Central memory CD8-positive, alpha-beta T cell (primary cell): Measurements from ENCODE around the gene KNSTRN.
A peak's percentile ranks its signal among the peaks of the same experiment; 100 is the strongest.

Experiments
- ATAC-seq: fragments of 150-1000 bp; cut with Tn5 transposase; replicated peaks from 2 replicates; pipeline ENCODE4 v1.10.0; 2022; ENCODE audit warnings: mild to moderate bottlenecking, moderate FRiP score, moderate number of reproducible peaks; ENCODE audit not compliant: poor library complexity, severe bottlenecking; ENCODE audit errors: extremely low read depth
- DNase-seq, 2 donors: peaks; one replicate each; pipeline ENCODE4 v3.0.0; 2021; ENCODE audit warnings: low spot score in 2 of 2
- H3K27ac Mint-ChIP-seq: one replicate; pipeline ENCODE4 v1.8.0; 2022; ENCODE audit warnings: low read depth, mild to moderate bottlenecking, moderate library complexity, mixed read lengths
- H3K27me3 Mint-ChIP-seq: one replicate; pipeline ENCODE4 v1.8.0; 2022; ENCODE audit warnings: mixed read lengths
- H3K36me3 Mint-ChIP-seq: one replicate; pipeline ENCODE4 v1.8.0; 2022; ENCODE audit warnings: mild to moderate bottlenecking, moderate library complexity, mixed read lengths; ENCODE audit not compliant: insufficient read depth
- H3K4me1 Mint-ChIP-seq: one replicate; pipeline ENCODE4 v1.8.0; 2022; ENCODE audit warnings: mixed read lengths
- H3K4me3 Mint-ChIP-seq: one replicate; pipeline ENCODE4 v1.8.0; 2022; ENCODE audit warnings: mild to moderate bottlenecking, moderate library complexity, mixed read lengths
- H3K9me3 Mint-ChIP-seq: one replicate; pipeline ENCODE4 v1.8.0; 2022; ENCODE audit warnings: mixed read lengths

Gene KNSTRN

DNA sequence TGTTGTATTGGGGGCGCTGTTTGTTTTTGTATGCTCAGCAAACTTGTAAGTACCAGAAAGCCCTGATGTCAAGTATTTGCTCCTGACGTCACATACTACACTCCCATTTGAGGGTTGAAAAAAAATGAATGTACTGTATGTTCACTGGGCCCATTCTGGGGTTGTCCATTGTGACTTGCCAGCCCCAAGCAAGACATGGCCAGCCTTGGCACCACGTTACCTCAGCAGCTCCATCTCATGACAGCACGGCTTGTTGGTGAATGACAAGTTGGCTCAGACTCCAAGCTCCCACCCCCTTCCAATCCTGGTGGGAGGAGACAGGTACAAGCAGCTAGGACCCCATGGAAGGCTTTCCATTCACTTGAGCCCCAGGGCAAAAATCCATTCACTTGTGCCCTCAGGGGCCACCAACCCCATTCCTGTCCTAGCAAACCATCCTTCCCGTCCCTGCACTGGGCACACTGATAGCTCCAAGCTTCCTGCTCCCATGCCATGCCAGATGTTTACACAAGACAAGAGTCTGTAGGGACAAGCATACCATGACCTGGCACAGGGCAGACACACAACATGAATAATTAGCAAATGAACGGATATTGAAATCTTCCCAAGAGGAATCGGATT lies 30.1 kb upstream of the KNSTRN start:
- DNase-seq (no peak), ATAC-seq (no peak)
- Mint-ChIP-seq H3K9me3 (no peaks in the 10 kb centered on the region), H3K4me1 (peaks cover 5% of the 10 kb centered on the region), H3K4me3 (no peak overlapping the region), H3K36me3 (peaks cover 2% of the 10 kb centered on the region), H3K27ac (no peak overlapping the region), H3K27me3 (no peaks in the 10 kb centered on the region)

DNA sequence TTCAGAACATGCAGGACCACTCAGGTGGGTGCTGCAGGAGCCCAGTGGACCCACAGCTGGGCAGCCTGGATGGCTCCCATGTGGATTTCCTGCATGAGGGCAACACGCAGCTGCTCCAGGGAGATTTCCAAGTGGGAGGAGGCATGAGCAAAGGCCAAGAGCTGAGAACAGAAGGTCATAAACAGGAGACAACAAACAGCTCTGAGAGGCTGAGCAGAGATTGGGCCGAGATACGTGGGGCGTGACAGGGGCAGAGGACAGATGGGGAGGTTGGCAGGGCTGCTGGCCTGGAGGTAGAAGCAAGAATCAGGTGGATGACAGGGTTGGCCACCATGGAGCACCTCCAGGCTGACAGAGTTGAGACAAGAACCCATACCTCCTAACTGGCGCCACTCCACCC lies 28.8 kb upstream of the KNSTRN start:
- DNase-seq (no peak), ATAC-seq (no peak)
- H3K4me1 Mint-ChIP-seq, result peaks cover 4% of the 10 kb centered on the region
- no peaks in the 10 kb centered on the region for H3K9me3 Mint-ChIP-seq
- no peak overlapping the region for H3K27ac Mint-ChIP-seq
- peaks cover 2% of the 10 kb centered on the region for H3K36me3 Mint-ChIP-seq
- H3K27me3 Mint-ChIP-seq, result no peaks in the 10 kb centered on the region
- no peak overlapping the region for H3K4me3 Mint-ChIP-seq

DNA sequence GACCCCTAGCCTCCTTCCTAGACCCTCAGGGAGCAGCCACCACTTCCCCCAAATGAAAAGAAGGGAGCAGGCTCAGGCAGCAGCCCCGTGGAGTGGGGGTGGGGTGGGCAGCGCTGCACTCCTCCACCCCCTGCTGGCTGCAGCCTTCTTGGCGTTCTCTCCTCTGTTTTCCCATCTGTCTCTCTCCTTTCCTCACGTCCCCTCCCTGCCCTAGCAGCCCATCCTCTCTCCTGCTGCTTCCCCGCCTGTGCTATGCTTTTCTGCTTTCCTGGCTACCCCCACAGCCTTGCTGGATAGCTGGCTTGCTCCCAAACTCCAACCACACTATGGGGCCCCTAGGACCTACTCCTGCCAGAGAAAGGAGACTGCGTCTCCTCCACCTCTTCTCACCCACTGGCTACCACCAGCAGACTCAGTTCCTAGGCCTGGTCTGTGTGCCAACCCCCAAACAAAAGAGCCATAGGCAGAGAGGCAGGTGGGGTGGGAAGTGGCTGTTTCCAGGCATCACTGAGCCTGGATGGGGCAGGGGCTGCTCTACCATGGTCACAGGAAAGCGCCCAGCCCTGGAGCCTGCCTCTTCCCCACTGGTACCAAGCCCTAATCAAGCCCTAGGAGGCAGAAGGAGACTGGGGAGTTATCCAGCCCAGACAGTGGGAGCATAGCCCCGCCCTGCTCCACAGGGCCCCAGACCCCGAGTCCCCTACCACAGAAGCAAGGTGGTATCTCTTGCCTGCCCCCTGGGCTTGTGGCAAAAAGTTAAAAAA lies 27.9 kb upstream of the KNSTRN start:
- ATAC-seq, result no peak
- Mint-ChIP-seq H3K27me3 (no peaks in the 10 kb centered on the region), H3K9me3 (no peaks in the 10 kb centered on the region), H3K27ac (no peak overlapping the region), H3K36me3 (peaks cover 5% of the 10 kb centered on the region), H3K4me1 (peaks cover 10% of the 10 kb centered on the region), H3K4me3 (no peak overlapping the region)
- no peak for DNase-seq

DNA sequence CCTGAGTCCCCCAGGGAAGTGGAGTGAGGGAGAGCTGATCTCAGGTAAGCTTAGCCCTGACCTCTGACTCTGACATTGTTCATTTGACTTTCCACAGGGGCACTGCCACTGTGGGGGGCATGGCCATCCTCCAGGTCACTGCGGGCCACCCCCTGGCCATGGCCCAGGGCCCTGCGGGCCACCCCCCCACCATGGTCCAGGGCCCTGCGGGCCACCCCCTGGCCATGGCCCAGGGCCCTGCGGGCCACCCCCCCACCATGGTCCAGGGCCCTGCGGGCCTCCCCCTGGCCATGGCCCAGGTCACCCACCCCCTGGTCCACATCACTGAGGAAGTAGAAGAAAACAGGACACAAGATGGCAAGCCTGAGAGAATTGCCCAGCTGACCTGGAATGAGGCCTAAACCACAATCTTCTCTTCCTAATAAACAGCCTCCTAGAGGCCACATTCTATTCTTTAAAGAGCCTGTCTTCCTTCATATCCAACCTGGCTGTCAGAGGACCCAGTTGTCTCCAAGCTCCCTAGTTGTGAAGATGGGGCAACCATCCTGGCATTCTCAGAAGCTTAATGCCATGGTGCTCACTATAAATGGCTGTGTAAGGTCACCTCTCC lies 26.4 kb upstream of the KNSTRN start:
- Mint-ChIP-seq H3K9me3 (no peaks in the 10 kb centered on the region), H3K36me3 (peaks cover 5% of the 10 kb centered on the region), H3K27me3 (no peaks in the 10 kb centered on the region), H3K27ac (no peak overlapping the region), H3K4me1 (peaks cover 10% of the 10 kb centered on the region), H3K4me3 (no peak overlapping the region)
- DNase-seq (no peak), ATAC-seq (no peak)

DNA sequence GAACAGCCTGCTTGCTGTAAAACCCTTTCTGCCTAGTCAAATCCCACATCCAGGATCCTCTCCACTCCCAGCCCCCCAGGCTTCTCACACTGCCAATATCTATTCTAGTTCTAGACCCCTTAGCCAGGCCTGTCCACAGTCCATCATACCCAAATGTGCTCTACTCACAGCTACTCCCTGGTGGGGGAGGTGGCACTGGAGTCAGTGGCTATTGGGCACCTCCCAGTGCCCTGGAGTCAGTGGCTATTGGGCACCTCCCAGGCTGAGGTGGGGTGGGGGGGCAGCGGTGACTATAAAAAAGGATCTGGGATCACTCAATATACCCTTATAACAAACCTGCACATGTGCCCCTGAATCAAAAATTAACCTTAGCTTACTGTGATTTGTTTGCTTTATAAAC lies 25.3 kb upstream of the KNSTRN start:
- H3K4me3 Mint-ChIP-seq, result peak overlapping the region; percentile 81
- no peak for DNase-seq
- no peak for ATAC-seq
- H3K27ac Mint-ChIP-seq, result no peak overlapping the region
- H3K36me3 Mint-ChIP-seq, result peaks cover 5% of the 10 kb centered on the region
- H3K4me1 Mint-ChIP-seq, result peaks cover 13% of the 10 kb centered on the region
- H3K9me3 Mint-ChIP-seq, result no peaks in the 10 kb centered on the region
- H3K27me3 Mint-ChIP-seq, result no peaks in the 10 kb centered on the region

DNA sequence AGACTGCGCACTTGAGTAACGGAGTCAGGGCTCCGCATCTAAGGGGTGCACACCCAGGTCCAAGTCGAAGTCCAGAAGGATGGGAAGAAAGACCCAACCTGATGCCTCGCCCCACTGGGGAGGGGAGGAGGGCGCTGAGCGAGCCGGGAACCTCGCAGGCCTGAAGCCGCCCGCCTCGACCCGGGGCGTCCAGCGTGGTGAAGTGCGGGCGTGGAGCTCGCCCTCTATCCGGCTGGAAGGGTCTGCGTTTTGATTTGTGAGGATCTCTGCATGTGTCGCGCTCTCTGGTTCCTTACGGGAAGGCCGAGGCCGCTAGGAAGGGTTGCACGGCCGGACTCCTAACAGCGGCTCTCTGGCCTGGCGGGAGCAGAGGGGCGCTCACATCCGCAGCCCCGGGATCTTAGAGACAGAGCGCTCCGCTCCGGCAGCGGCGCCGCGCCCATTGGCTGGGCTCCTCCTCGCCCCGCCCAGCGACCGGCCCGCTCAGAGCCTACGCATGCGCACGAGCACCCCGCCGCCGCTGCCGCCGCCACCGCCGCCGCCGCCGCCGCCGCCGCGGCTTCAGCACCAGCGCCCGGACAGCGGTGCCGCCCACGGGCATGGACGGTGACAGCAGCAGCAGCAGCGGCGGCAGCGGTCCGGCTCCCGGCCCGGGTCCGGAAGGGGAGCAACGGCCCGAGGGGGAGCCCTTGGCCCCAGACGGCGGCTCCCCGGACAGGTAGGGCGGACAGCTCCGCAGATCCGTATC lies 24.6 kb upstream of the KNSTRN start, which contains the start of gene DISP2:
DISP2 (plus strand) TSS at position 497 of the 748 bp plus-strand sequence; CDS start at position 600, 103 bp downstream.
- peaks cover 5% of the 10 kb centered on the region for H3K36me3 Mint-ChIP-seq
- no peaks in the 10 kb centered on the region for H3K9me3 Mint-ChIP-seq
- H3K4me3 Mint-ChIP-seq, result peak within 1 kb of the TSS; percentile 81
- no peaks in the 10 kb centered on the region for H3K27me3 Mint-ChIP-seq
- DNase-seq (peak; percentile 87 to 88), ATAC-seq (peak; percentile 84)
- peaks cover 19% of the 10 kb centered on the region for H3K4me1 Mint-ChIP-seq
- H3K27ac Mint-ChIP-seq, result peak within 1 kb of the TSS; percentile 55

DNA sequence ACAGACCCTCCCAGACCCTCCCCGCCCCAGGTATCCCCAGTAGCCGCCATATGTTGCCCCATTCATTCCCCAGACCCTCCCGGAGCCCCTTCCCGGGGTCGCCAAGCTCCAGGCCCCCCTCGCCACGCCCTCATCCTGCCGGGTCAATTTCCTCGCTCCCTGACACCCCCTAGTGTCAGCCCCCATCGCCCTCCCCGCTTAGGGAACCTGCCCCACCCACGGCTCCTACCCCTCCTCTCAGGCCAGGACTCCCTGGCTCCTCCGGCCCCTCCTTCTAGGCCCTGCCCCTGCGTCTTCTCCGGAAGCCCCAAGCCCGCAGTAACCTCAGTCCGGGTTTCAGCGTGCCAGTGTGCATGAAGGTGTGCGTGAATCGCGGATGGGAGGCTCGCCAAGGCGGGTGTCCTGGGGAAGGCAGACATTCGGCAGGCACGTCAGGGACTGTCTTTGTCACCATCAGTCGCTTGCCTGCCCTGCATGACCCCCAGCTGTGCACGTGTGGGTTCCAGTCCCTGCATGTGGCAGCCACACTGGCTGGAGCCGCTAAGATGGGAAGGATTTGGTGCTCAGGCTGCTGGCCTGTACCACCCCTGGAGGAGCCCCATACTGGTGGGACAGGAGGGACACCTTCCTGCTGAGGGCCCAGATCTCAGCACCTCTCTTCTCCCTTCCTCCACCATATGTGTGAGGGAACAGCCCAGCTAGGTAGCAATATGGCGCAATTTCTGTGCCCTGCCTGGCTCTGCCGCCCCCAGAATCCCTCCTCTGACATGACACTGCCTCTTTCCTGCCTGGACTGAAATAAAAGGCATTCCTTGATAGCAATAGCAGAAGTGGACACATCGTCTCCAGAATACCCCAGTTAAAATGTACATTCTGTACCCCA lies 23.8 kb upstream of the KNSTRN start:
- ATAC-seq, result peak; percentile 11
- Mint-ChIP-seq H3K27ac (peak overlapping the region; percentile 55), H3K9me3 (no peaks in the 10 kb centered on the region)

DNA sequence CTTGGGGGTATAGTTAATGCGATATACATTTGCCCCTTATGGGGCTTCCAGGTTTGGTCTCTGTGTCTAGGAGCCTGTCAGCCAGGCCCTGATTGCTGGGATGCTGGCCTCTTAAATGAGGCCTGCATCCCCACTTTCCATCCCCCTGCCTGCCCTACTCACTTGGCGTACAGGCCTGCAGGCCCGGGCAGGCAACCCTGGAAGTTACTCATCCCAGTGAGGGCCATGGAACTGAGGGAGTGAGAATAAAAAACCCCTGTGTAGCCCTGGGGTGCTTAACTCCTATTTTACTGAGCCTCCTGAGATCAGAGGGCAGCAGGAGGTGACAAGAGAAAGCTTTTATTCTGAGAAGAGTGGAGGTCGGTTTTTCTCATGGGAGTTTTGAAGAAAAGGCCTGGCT lies 22.5 kb upstream of the KNSTRN start:
- Mint-ChIP-seq H3K36me3 (peaks cover 5% of the 10 kb centered on the region), H3K4me3 (no peak overlapping the region), H3K27me3 (no peaks in the 10 kb centered on the region), H3K27ac (no peak overlapping the region), H3K4me1 (peaks cover 32% of the 10 kb centered on the region), H3K9me3 (no peaks in the 10 kb centered on the region)
- no peak for DNase-seq
- no peak for ATAC-seq

More for the DNA sequence above, 23.8 kb upstream of the KNSTRN start:
- DNase-seq, result no peak
- Mint-ChIP-seq H3K36me3 (peaks cover 5% of the 10 kb centered on the region), H3K4me3 (peak overlapping the region; percentile 81), H3K4me1 (peaks cover 23% of the 10 kb centered on the region), H3K27me3 (no peaks in the 10 kb centered on the region)

DNA sequence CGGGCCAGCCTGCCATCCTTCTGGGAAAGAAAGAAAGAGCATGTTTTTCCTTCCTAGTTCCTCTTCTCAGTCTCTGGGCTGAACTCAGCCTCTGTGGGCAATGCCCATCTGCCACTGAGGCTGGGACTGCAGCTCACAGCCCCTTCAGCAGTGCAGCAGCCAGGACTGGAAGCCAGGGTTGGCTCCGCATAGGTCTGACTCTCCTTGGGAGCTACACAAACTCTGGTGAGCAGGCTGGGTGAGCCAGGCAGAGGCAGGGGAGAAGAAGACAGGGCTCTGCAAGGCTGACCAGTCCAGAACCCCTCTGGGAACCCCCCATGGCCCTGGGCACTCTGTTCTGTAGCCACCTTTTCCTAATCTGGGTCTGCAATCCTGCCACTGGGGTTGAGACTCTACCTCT lies 20.9 kb upstream of the KNSTRN start:
- DNase-seq (no peak), ATAC-seq (no peak)
- peaks cover 43% of the 10 kb centered on the region for H3K4me1 Mint-ChIP-seq
- H3K27me3 Mint-ChIP-seq, result no peaks in the 10 kb centered on the region
- H3K27ac Mint-ChIP-seq, result no peak overlapping the region
- no peak overlapping the region for H3K4me3 Mint-ChIP-seq
- H3K36me3 Mint-ChIP-seq, result peaks cover 5% of the 10 kb centered on the region
- H3K9me3 Mint-ChIP-seq, result no peaks in the 10 kb centered on the region

DNA sequence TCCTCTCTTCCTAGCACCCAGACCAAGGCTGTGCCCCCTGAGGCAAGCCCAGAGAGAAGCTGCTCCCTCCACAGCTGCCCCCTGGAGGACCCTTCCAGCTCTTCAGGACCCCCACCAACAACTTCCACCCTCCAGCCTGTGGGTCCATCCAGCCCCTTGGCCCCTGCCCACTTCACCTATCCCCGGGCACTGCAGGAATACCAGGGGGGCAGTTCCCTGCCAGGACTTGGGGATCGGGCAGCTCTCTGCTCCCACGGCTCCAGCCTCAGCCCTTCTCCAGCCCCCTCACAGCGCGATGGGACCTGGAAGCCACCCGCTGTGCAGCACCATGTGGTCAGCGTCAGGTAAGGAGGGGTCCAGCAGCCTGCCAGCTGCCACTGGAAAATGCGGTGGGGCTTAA lies 18.9 kb upstream of the KNSTRN start:
- Mint-ChIP-seq H3K4me1 (peaks cover 52% of the 10 kb centered on the region), H3K27ac (no peak overlapping the region)
- ATAC-seq, result no peak

DNA sequence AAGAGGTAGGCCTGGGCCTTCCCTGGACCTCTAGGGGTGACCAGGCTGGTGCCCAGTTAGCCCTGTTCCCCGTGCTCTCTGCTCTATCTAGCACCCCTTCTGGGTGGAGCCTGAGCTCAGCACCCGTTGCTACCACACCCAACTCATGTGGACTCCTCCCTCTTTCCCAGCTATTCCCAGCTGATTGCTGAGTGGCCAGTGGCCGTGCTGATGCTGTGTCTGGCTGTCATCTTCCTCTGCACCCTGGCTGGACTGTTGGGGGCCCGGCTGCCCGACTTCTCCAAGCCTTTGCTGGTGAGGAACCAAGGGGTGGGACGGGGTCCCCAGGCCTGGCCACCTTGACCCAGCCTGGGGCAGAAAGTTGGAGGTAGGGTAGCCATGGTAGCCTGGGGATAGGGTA lies 18.3 kb upstream of the KNSTRN start:
- ATAC-seq (no peak), DNase-seq (no peak)
- Mint-ChIP-seq H3K36me3 (no peaks in the 10 kb centered on the region), H3K9me3 (no peaks in the 10 kb centered on the region), H3K27ac (no peak overlapping the region), H3K4me3 (no peak overlapping the region), H3K27me3 (no peaks in the 10 kb centered on the region), H3K4me1 (peaks cover 50% of the 10 kb centered on the region)

More for the DNA sequence above, 18.9 kb upstream of the KNSTRN start:
- no peaks in the 10 kb centered on the region for H3K27me3 Mint-ChIP-seq
- no peak for DNase-seq
- H3K9me3 Mint-ChIP-seq, result no peaks in the 10 kb centered on the region
- H3K36me3 Mint-ChIP-seq, result peaks cover 4% of the 10 kb centered on the region
- no peak overlapping the region for H3K4me3 Mint-ChIP-seq

DNA sequence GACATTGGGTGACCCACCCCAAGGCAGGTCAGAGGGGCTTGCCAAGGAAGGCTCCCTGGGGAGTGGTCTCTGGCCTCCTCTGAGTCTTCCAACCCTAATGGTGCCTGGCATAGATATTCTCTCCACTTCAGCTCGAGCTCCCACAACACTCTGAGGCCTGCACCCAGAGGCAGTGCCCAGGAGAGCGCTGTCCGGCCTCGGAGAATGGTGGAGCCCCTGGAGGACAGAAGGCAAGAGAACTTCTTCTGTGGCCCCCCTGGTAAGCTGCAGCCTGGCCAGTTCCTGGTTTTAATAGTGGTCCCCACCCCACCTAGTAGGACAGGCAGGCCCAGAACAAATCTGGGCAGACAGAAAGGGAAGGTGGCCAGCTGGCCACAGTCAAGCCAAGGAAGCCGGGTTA lies 17.5 kb upstream of the KNSTRN start:
- peak overlapping the region; percentile 44 for H3K27ac Mint-ChIP-seq
- no peaks in the 10 kb centered on the region for H3K36me3 Mint-ChIP-seq
- H3K9me3 Mint-ChIP-seq, result no peaks in the 10 kb centered on the region
- DNase-seq, result no peak
- no peak overlapping the region for H3K4me3 Mint-ChIP-seq
- H3K27me3 Mint-ChIP-seq, result no peaks in the 10 kb centered on the region
- H3K4me1 Mint-ChIP-seq, result peaks cover 52% of the 10 kb centered on the region
- ATAC-seq, result no peak
